ENCODE data around the gene CCN2.

CCN2 gene

GRCh38 chr6:131948692-131949619 is 2.2 kb downstream of the CCN2 start:
- no peak for TF ChIP-seq CTCF (IDR thresholded peaks at IDR 0.05; ENCODE audit: insufficient read depth, low read length, missing control alignments)
- ChIA-PET POLR2A (interaction anchor here (0.6 to 6.2 kb wide), 18 partner anchors 10 to 270 kb away, joined by 3 to 105 read pairs (median 12); no protein-coding TSS in a partner anchor), CTCF (interaction anchor here (0.8 to 3.9 kb wide), 6 partner anchors 21 to 311 kb away, joined by 3 to 24 read pairs (median 4); no protein-coding TSS in a partner anchor)
- peak overlapping the region; percentile 97 for H3K4me3 ChIP-seq (ENCODE audit: low read depth, low read length)
- peak; percentile 87 for DNase-seq (ENCODE audit: low read depth, low spot score)

GRCh38 chr6:131947986-131948661 is 3.0 kb downstream of the CCN2 start:
- CTCF ChIA-PET: interaction anchor here (0.8 to 3.9 kb wide), 4 partner anchors 23 to 332 kb away, joined by 3 to 24 read pairs (median 8); no protein-coding TSS in a partner anchor
- H3K4me3 ChIP-seq (ENCODE audit: low read depth, low read length): peak overlapping the region; percentile 97

GRCh38 chr6:131946992-131947955 is 3.9 kb downstream of the CCN2 start:
- DNase-seq (ENCODE audit: low read depth, low spot score): peak; percentile 86
- POLR2A ChIA-PET: interaction anchor here (0.6 to 6.2 kb wide), 17 partner anchors 9 to 373 kb away, joined by 3 to 105 read pairs (median 4); no protein-coding TSS in a partner anchor

More at GRCh38 chr6:131947986-131948661, 3.0 kb downstream of the CCN2 start:
- peak; percentile 65 for DNase-seq (ENCODE audit: low read depth, low spot score)
- POLR2A ChIA-PET: interaction anchor here (0.8 to 6.2 kb wide), 13 partner anchors 10 to 373 kb away, joined by 3 to 105 read pairs (median 4); no protein-coding TSS in a partner anchor
- no peak for TF ChIP-seq CTCF (IDR thresholded peaks at IDR 0.05; ENCODE audit: insufficient read depth, low read length, missing control alignments)

GRCh38 chr6:131946404-131946991 is 4.7 kb downstream of the CCN2 start:
- DNase-seq (ENCODE audit: low read depth, low spot score): no peak
- no peak for TF ChIP-seq CTCF (IDR thresholded peaks at IDR 0.05; ENCODE audit: insufficient read depth, low read length, missing control alignments)
- peak overlapping the region; percentile 23 for H3K4me3 ChIP-seq (ENCODE audit: low read depth, low read length)
- ChIA-PET POLR2A (interaction anchor here (0.6 to 6.2 kb wide), 11 partner anchors 14 to 333 kb away, joined by 3 to 105 read pairs (median 4); no protein-coding TSS in a partner anchor), CTCF (interaction anchor here (0.6 kb wide), 1 partner anchor 235 kb away, joined by 3 read pairs; no protein-coding TSS in a partner anchor)

More at GRCh38 chr6:131946992-131947955, 3.9 kb downstream of the CCN2 start:
- CTCF ChIA-PET: interaction anchor here (0.6 to 2.8 kb wide), 5 partner anchors 22 to 333 kb away, joined by 3 to 14 read pairs (median 3); no protein-coding TSS in a partner anchor
- TF ChIP-seq CTCF (IDR thresholded peaks at IDR 0.05; ENCODE audit: insufficient read depth, low read length, missing control alignments): no peak
- H3K4me3 ChIP-seq (ENCODE audit: low read depth, low read length): peak overlapping the region; percentile 97

GRCh38 chr6:131945971-131946370 is 5.2 kb downstream of the CCN2 start:
- DNase-seq (ENCODE audit: low read depth, low spot score): no peak
- POLR2A ChIA-PET: interaction anchor here (0.6 to 6.2 kb wide), 8 partner anchors 14 to 203 kb away, joined by 3 to 105 read pairs (median 4); no protein-coding TSS in a partner anchor

More at GRCh38 chr6:131945971-131946370, 5.2 kb downstream of the CCN2 start:
- CTCF ChIA-PET: no interaction called here
- H3K4me3 ChIP-seq (ENCODE audit: low read depth, low read length): no peak overlapping the region
- no peak for TF ChIP-seq CTCF (IDR thresholded peaks at IDR 0.05; ENCODE audit: insufficient read depth, low read length, missing control alignments)

All from AG04449 (cell line).